ENCODE measurements around the gene SLC19A2. TPM values are rescaled to one million over a fixed set of nuclear protein-coding genes. Genes with fewer than 3 reads are reported as not detected.

The SLC19A2 gene
- 7.8 and 8.7 TPM in 2 replicates for total RNA-seq

GRCh38 chr1:169485431-169486280 lies at the start of gene SLC19A2:
SLC19A2 (minus strand) TSS chr1:169485944; CDS start chr1:169485766, 178 bp downstream.

GRCh38 chr1:169427081-169427641 lies 58.6 kb downstream of the SLC19A2 start, which contains the start of gene CCDC181:
CCDC181 (minus strand) TSS chr1:169427474; CDS start chr1:169424927, 2,547 bp downstream.

Other genes with a start within 250 kb of the SLC19A2 start
- 25.5 and 35.7 TPM in 2 replicates for gene NME7, start 118.1 kb downstream of the SLC19A2 start, total RNA-seq
- gene BLZF1, start 117.7 kb downstream of the SLC19A2 start, total RNA-seq = 25.6 and 28.1 TPM in 2 replicates
- gene CCDC181, start 58.5 kb downstream of the SLC19A2 start, total RNA-seq = 0.31 TPM in 1 of 2 replicates, not detected in the other
- gene F5, start 100.5 kb upstream of the SLC19A2 start, total RNA-seq = not detected in 2 replicates
- not detected in 2 replicates for gene SELP, start 144.2 kb upstream of the SLC19A2 start, total RNA-seq
- not detected in 2 replicates for gene SELL, start 225.7 kb upstream of the SLC19A2 start, total RNA-seq
- gene SELE, start 248.1 kb upstream of the SLC19A2 start, total RNA-seq = not detected in 2 replicates

Data from hair follicular keratinocyte (primary cell).